D721Med (cell line): ENCODE results near the gene CDRT4.

ENCODE experiments used
- DNase-seq: peaks from one replicate; pipeline ENCODE4 v3.0.0; 2011; ENCODE audit warnings: low spot score; ENCODE audit not compliant: insufficient read length
- FAIRE-seq: peaks from 2 replicates; lab custom pipeline; 2011; peaks lifted over from hg19 to GRCh38; lab: Jason Lieb, UNC
- TF ChIP-seq, protein P1 (sequence below): IDR thresholded peaks from 2 replicates; pipeline ENCODE4 v1.5.1; 2012; ENCODE audit warnings: mild to moderate bottlenecking, control low read depth; ENCODE audit not compliant: insufficient read depth; ENCODE audit errors: missing control alignments

Gene CDRT4

DNA sequence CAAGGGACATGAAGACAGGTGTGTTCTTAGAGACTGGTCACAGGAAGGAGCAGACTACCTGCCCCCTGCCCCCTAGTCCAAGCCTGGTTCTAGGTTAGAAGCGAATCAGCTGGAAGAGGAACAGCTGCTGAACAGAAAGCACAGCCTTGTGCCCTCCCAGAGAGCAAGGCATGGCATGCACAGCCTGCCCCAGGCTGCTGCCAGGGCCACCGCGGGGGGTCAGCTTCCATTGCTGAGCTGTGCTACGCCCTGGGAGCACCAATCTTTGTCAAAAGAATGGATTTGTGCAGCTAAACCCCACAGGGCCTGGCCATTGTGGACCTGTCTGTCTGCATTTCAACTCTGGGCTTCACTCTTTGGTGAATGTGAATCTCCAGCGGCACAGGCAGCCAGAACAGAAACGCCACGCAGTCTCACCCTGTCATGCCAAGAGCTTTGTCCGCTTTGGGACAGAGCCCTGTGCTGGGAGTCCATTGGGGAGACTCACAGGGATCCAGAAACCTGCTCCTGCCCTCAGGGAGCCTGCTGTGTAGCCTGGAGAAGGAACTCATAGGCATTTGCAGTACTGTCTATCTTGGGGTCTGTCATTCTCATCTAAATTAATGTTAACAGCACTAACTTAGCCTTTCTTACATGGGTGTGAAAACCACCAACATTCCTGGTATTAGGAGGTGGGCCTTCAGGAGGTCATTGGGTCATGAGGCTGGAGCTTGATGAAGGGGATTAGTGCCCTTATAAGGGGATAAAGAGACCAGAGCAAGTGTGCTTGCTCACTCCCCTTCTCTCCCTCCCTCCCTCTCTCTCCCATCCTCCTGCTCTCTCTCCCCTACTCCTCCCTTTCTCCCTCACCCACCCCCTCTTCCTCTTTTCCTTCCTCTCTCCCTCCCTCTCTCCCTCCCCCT is 25.6 kb upstream of the CDRT4 start:
- TF ChIP-seq, protein P1, sequence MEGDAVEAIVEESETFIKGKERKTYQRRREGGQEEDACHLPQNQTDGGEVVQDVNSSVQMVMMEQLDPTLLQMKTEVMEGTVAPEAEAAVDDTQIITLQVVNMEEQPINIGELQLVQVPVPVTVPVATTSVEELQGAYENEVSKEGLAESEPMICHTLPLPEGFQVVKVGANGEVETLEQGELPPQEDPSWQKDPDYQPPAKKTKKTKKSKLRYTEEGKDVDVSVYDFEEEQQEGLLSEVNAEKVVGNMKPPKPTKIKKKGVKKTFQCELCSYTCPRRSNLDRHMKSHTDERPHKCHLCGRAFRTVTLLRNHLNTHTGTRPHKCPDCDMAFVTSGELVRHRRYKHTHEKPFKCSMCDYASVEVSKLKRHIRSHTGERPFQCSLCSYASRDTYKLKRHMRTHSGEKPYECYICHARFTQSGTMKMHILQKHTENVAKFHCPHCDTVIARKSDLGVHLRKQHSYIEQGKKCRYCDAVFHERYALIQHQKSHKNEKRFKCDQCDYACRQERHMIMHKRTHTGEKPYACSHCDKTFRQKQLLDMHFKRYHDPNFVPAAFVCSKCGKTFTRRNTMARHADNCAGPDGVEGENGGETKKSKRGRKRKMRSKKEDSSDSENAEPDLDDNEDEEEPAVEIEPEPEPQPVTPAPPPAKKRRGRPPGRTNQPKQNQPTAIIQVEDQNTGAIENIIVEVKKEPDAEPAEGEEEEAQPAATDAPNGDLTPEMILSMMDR: no peak
- FAIRE-seq (no peak), DNase-seq (no peak)

DNA sequence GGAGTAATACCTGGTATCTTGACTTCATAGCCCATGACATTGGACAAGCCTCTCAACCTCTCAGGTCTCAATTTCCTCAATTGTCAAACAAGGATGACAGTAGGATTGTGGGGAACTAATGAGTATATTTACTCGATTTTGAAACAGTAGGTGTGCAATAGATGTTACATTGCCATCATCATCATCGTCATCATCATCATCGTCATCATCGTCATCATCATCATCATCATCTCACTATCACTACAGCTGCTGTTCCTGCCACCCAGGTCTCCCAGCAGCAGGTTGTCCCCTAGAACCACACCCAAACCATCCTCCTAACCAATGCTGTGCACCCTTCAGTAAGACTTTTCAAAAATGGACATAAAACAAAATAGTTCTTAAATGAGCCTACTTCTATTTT is 24.8 kb upstream of the CDRT4 start:
- TF ChIP-seq, protein P1: no peak
- no peak for DNase-seq
- no peak for FAIRE-seq

DNA sequence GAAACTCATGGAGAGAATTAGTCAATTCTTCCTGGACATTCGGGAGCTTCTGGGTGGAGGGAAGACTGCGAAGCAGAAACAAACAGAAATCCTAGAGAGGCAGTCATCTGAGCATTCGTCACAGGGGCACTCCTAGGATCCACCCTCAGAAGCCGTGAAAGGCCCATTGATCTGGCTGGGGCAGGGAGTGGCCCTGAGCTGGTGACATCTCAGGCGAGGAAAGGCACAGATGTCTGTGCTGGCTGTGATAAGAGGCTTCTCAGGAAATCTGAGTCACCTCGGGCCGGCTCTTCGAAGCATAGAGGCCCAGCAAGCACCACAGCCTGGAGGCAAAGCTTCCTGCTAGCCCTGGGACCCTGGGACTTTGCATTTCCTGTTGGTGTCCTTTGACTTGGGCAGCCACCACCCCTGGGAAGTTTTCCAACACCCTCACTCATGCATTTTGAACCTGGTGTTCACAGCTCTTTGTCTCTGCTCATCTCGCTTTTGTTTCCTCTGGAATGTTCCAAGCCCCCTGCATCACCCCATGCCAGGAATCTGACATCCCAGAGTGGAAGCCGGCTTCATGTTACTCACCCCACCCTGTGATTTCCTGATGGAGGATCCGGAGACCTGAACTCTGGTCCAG is 23.3 kb upstream of the CDRT4 start:
- TF ChIP-seq, protein P1: no peak
- FAIRE-seq (no peak), DNase-seq (no peak)

DNA sequence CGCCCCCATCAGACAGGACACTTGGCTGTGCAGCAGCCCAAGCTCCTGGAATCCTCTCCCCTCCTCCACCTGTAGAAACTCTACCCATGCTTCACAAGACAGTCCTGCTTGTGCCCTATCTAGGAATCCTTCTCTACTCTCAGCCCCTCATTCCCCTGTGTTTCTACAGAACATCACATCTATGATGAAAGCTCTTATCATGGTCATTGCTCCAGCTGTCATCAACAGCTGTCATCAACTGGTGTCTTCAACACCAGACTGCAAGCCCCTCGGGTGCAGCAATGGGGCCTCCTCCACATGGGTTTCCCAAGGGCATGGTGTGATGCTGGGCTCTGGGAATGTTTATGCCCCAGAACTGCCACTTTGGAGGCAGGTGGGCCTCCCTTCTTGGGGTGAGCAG is 21.1 kb upstream of the CDRT4 start:
- no peak for DNase-seq
- no peak for FAIRE-seq
- TF ChIP-seq, protein P1: no peak

DNA sequence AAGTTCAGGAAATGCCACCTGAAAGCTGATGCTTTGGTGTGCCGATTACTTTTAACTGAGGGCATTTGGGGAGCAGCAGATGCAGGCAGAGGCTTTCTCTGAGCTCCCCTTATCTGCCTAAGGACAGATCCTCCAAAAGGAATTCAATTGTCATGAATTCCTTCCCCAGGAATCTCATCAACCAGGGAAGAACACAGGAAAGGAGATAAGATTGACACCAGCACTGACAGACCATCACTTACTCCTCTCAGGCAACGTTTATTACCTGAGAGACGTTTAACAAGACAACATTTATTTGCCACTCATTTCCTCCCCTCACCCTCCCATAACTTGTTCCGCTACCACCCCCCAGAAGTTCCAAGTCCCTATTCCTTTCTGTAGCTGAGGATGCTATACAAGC is 17.6 kb upstream of the CDRT4 start:
- FAIRE-seq: no peak

DNA sequence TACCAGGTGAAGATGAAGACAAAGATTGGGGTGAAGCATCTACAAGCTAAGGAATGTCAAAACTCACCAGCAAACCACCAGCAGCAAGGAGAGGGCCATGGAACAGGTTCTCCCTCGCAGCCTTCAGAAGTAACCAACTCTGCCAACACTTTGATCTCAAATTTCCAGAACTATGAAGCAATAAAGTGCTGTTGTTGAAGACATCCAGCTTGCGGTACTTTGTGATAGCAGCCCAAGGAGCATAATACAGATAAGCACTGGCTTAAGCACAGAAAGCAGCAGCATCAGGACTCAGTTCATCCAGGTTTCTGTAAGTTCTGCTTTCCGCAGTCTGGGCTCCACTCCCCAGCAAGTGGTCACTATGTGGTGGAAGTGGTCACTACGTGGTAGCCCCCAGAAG is 16.0 kb upstream of the CDRT4 start:
- no peak for DNase-seq
- FAIRE-seq: no peak
- TF ChIP-seq, protein P1: no peak

More for the DNA sequence above, 17.6 kb upstream of the CDRT4 start:
- TF ChIP-seq, protein P1: no peak
- no peak for DNase-seq

DNA sequence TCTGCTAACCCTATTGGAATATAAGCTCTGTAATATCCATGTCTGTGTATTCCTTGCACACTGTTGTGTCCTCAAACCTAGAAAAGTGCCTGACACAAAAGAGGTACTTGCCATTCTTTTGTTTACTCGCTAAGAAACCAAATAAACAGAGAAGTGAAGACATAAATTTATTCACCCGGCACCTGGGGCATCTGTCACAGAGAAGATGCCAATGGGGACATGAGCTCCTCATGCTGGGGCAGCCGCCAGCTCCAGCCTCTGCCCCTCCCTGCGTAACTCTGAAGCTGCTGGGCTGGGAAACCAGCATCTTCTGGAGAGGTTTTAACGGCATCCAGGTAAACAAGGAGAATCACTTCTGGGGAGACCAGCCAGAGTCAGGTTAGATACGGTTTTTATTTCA is 15.1 kb upstream of the CDRT4 start:
- DNase-seq (no peak), FAIRE-seq (no peak)
- TF ChIP-seq, protein P1: no peak
